ENCODE measurements around the gene TGFBR2.

- no peak for TF ChIP-seq CBFB (IDR thresholded peaks at IDR 0.05; ENCODE audit: low read depth)
- no peak for TF ChIP-seq SREBF1 (IDR thresholded peaks at IDR 0.05; ENCODE audit: low read length)
- no peak for TF ChIP-seq HDAC2 (IDR thresholded peaks at IDR 0.05)
- TF ChIP-seq SMC3 (IDR thresholded peaks at IDR 0.05; ENCODE audit: borderline replicate concordance, low read length): no peak
- no peak for TF ChIP-seq CTCF (IDR thresholded peaks at IDR 0.05 in 2 of 3, conservative IDR thresholded peaks at IDR 0.05 in 1 of 3; ENCODE audit: control insufficient read depth in 2 of 3, extremely low read depth in 1 of 3, insufficient read depth in 1 of 3, low read depth in 3 of 3, low read length in 3 of 3)
- no peak for TF ChIP-seq CHD2 (IDR thresholded peaks at IDR 0.05; ENCODE audit: borderline replicate concordance, low read depth, low read length)
- no peak for TF ChIP-seq DPF2 (IDR thresholded peaks at IDR 0.05)
- no peak for TF ChIP-seq CUX1 (IDR thresholded peaks at IDR 0.05; ENCODE audit: insufficient replicate concordance, low read depth, low read length)
- TF ChIP-seq EP300 (IDR thresholded peaks at IDR 0.05; ENCODE audit: borderline replicate concordance in 1 of 2, control insufficient read depth in 1 of 2, low read depth in 2 of 2, low read length in 2 of 2): no peak
- TF ChIP-seq POLR2A (IDR thresholded peaks at IDR 0.05; ENCODE audit: low read depth, low read length): no peak
- no peak for TF ChIP-seq POLR2AphosphoS5 (IDR thresholded peaks at IDR 0.05; ENCODE audit: low read length)
- no peak for TF ChIP-seq GABPA (IDR thresholded peaks at IDR 0.05; ENCODE audit: low read depth)
Measured at GRCh38 chr3:30664884-30665283, 58.5 kb downstream of the TGFBR2 start.
